GM23338 (cell line): ENCODE measurements around the gene KLK1. TPM values are rescaled to one million over a fixed set of nuclear protein-coding genes. Genes with fewer than 3 reads are reported as not detected.

Experiments
- ATAC-seq: fragments of 200-7000 bp; cut with Tn5 transposase; 3 replicates; pipeline ENCODE4 v1.9.1; 2020
- DNase-seq: peaks from one replicate; pipeline ENCODE4 v3.0.0-alpha.2; 2015; ENCODE audit warnings: low spot score
- H2AFZ ChIP-seq: fragments of 200-600 bp; sonication (generic); 2 replicates; pipeline ENCODE4 v1.8.0; 2016; ENCODE audit warnings: antibody characterized with exemption, mild to moderate bottlenecking, moderate library complexity
- H3F3A ChIP-seq: fragments of 200-600 bp; sonication (generic); replicated peaks from 2 replicates; pipeline ENCODE4 v1.8.0; 2017; ENCODE audit warnings: antibody characterized with exemption, mixed run types, low read depth
- H3K27ac ChIP-seq: fragments of 200-600 bp; sonication (generic); 2 replicates; pipeline ENCODE4 v1.6.1; 2016; ENCODE audit warnings: low read depth
- H3K27me3 ChIP-seq: fragments of 200-600 bp; sonication (generic); 2 replicates; pipeline ENCODE4 v1.8.0; 2016; ENCODE audit warnings: mild to moderate bottlenecking, mixed run types, moderate library complexity; ENCODE audit not compliant: insufficient read depth
- H3K36me3 ChIP-seq: fragments of 200-600 bp; sonication (generic); 2 replicates; pipeline ENCODE4 v1.8.0; 2016; ENCODE audit warnings: mild to moderate bottlenecking; ENCODE audit not compliant: insufficient read depth
- H3K4me1 ChIP-seq: fragments of 200-600 bp; sonication (generic); 2 replicates; pipeline ENCODE4 v1.8.0; 2016; ENCODE audit warnings: mild to moderate bottlenecking, moderate library complexity; ENCODE audit not compliant: insufficient read depth
- H3K4me2 ChIP-seq: fragments of 200-600 bp; sonication (generic); 2 replicates; pipeline ENCODE4 v1.7.1; 2017; ENCODE audit warnings: mixed run types
- H3K4me3 ChIP-seq: fragments of 200-600 bp; sonication (generic); 2 replicates; pipeline ENCODE4 v1.6.1; 2016; ENCODE audit warnings: mixed run types
- H3K79me2 ChIP-seq: fragments of 200-600 bp; sonication (generic); replicated peaks from 2 replicates; pipeline ENCODE4 v1.8.0; 2017; ENCODE audit warnings: mild to moderate bottlenecking; ENCODE audit not compliant: insufficient read depth
- H3K9me2 ChIP-seq: fragments of 200-600 bp; sonication (generic); 2 replicates; pipeline ENCODE4 v1.8.0; 2017; ENCODE audit not compliant: insufficient read depth
- H4K20me1 ChIP-seq: fragments of 200-600 bp; sonication (generic); replicated peaks from 2 replicates; pipeline ENCODE4 v1.8.0; 2017; ENCODE audit warnings: mild to moderate bottlenecking; ENCODE audit not compliant: insufficient read depth
- H3K27ac Mint-ChIP-seq: 2 replicates; pipeline ENCODE4 v1.8.0; 2020; ENCODE audit warnings: inconsistent platforms, mild to moderate bottlenecking, moderate library complexity, mixed read lengths
- H3K27me3 Mint-ChIP-seq: 3 replicates; pipeline ENCODE4 v1.8.0; 2022; ENCODE audit warnings: low read depth, mild to moderate bottlenecking, moderate library complexity, mixed read lengths, inconsistent platforms; ENCODE audit not compliant: insufficient read depth, poor library complexity
- H3K36me3 Mint-ChIP-seq: 3 replicates; pipeline ENCODE4 v1.8.0; 2021; ENCODE audit warnings: low read depth, mild to moderate bottlenecking, inconsistent platforms, moderate library complexity, mixed read lengths
- H3K4me1 Mint-ChIP-seq: 3 replicates; pipeline ENCODE4 v1.8.0; 2020; ENCODE audit warnings: mild to moderate bottlenecking, inconsistent platforms, mixed read lengths
- H3K4me3 Mint-ChIP-seq: 3 replicates; pipeline ENCODE4 v1.8.0; 2021; ENCODE audit warnings: moderate library complexity, mild to moderate bottlenecking, inconsistent platforms, mixed read lengths
- H3K9me3 Mint-ChIP-seq: 3 replicates; pipeline ENCODE4 v1.8.0; 2020; ENCODE audit warnings: moderate library complexity, mild to moderate bottlenecking, inconsistent platforms, mixed read lengths
- CREB1 ChIP-seq: fragments of 250-450 bp; sonication (Bioruptor Pico); IDR thresholded peaks from 2 replicates; pipeline ENCODE4 v1.5.0; 2020; ENCODE audit warnings: low read depth, mild to moderate bottlenecking, moderate library complexity
- ETS1 ChIP-seq: IDR thresholded peaks from 2 replicates; pipeline ENCODE4 v1.6.1; 2016; ENCODE audit warnings: antibody characterized with exemption
- EZH2 ChIP-seq: fragments of 200-600 bp; sonication (generic); IDR thresholded peaks from one replicate; pipeline ENCODE4 v1.8.0; 2017; ENCODE audit warnings: antibody characterized with exemption, mild to moderate bottlenecking, low read depth; ENCODE audit not compliant: unreplicated experiment
- EZH2phosphoT487 ChIP-seq: fragments of 200-600 bp; sonication (generic); IDR thresholded peaks from one replicate; pipeline ENCODE4 v1.8.1; 2018; ENCODE audit warnings: antibody characterized with exemption; ENCODE audit not compliant: unreplicated experiment
- JUNB ChIP-seq: IDR thresholded peaks from one replicate; pipeline ENCODE4 v1.6.1; 2016; ENCODE audit warnings: antibody characterized with exemption; ENCODE audit not compliant: unreplicated experiment
- POLR2AphosphoS5 ChIP-seq: IDR thresholded peaks from 2 replicates; pipeline ENCODE4 v1.6.1; 2016; ENCODE audit warnings: antibody characterized with exemption, low read depth
- REST ChIP-seq: IDR thresholded peaks from one replicate; pipeline ENCODE4 v1.6.1; 2018; ENCODE audit warnings: antibody characterized with exemption; ENCODE audit not compliant: unreplicated experiment
- ZNF331 ChIP-seq: fragments of 250-450 bp; sonication (Bioruptor Pico); IDR thresholded peaks from 2 replicates; pipeline ENCODE4 v1.5.0; 2020; ENCODE audit warnings: low read depth, mild to moderate bottlenecking, moderate library complexity
- polyA plus RNA-seq: library from polyadenylated mRNA; unstranded; fragments of >200 nt; fragmentation: Nextera tagmentation; extraction: Ambion mirVana; gene quantifications from 2 replicates; pipeline ENCODE4 v1.2.1, GENCODE V29; 2016
- total RNA-seq: library from RNA; depleted of rRNA; stranded (reverse); fragments of >200 nt; shearing (Covaris generic); gene quantifications from 2 replicates; pipeline ENCODE4 v1.2.3, GENCODE V29; 2014
- TF ChIP-seq, protein P1 (sequence below): fragments of 250-450 bp; sonication (Bioruptor Pico); IDR thresholded peaks from 2 replicates; pipeline ENCODE4 v1.5.0; 2020; ENCODE audit warnings: mild to moderate bottlenecking, moderate library complexity

KLK1 gene
- total and polyA plus RNA-seq, 2 experiments from 2014 or later: 0.31 to 3.0 TPM

DNA sequence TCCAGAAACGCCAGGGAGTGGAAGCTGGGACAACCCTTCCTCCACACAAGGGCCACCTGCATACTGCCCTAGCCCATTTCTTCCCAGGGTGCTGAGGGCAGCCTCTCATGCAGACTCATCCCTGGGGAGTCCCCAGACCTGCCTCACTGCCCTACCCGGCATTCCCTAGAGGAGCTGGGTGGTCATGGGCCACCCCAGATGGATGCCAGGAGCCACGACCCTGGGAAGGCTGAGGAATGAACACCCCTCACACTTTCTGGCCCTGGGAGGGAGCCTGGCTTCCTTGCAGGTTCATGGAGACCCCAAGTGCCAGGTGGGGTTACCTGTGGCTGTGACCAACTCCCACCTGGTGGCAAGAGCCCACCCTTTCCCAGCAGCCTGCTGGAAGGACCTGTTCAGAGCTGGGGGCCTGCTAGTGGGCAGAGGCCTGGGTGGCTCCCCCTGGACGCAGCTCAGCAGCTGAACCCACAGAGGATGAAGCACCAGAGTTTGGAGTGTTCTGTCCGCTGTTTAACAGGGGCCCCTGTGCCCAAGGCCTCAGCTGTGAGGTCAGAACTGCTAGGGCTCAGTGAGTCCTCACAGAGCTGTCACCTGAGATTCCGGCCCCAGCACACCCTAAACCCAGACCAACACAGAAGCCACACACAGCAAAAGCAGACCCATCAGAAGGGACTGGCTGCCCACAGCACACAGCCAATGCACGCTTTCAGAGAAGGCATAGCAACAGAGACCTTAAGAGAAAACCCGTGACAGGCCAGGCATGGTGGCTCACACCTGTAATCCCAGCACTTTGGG, 26.8 kb downstream of the KLK1 start:
- H3K4me1 Mint-ChIP-seq: peaks cover 16% of the 10 kb centered on the region
- H3K27ac Mint-ChIP-seq: no peak overlapping the region
- Histone ChIP-seq H3K4me1 (peaks cover 9% of the 10 kb centered on the region), H3K4me3 (no peak overlapping the region), H3F3A (peaks cover 56% of the 10 kb centered on the region), H3K36me3 (peaks cover 21% of the 10 kb centered on the region), H3K9me2 (no peaks in the 10 kb centered on the region), H3K4me2 (no peak overlapping the region), H4K20me1 (peaks cover 60% of the 10 kb centered on the region), H2AFZ (no peak overlapping the region), H3K27me3 (no peaks in the 10 kb centered on the region), H3K79me2 (peaks cover 26% of the 10 kb centered on the region), H3K27ac (peak overlapping the region; percentile 90)
- H3K36me3 Mint-ChIP-seq: peaks cover 58% of the 10 kb centered on the region
- H3K27me3 Mint-ChIP-seq: peaks cover 33% of the 10 kb centered on the region
- H3K4me3 Mint-ChIP-seq: no peak overlapping the region
- no peak for DNase-seq
- no peaks in the 10 kb centered on the region; the same call in 1 of the 3 replicates for H3K9me3 Mint-ChIP-seq
- no peak for TF ChIP-seq CREB1 (CRISPR knock-in tag)
- no peak for TF ChIP-seq ZNF331
- no peak for TF ChIP-seq ETS1
- TF ChIP-seq, protein P1, sequence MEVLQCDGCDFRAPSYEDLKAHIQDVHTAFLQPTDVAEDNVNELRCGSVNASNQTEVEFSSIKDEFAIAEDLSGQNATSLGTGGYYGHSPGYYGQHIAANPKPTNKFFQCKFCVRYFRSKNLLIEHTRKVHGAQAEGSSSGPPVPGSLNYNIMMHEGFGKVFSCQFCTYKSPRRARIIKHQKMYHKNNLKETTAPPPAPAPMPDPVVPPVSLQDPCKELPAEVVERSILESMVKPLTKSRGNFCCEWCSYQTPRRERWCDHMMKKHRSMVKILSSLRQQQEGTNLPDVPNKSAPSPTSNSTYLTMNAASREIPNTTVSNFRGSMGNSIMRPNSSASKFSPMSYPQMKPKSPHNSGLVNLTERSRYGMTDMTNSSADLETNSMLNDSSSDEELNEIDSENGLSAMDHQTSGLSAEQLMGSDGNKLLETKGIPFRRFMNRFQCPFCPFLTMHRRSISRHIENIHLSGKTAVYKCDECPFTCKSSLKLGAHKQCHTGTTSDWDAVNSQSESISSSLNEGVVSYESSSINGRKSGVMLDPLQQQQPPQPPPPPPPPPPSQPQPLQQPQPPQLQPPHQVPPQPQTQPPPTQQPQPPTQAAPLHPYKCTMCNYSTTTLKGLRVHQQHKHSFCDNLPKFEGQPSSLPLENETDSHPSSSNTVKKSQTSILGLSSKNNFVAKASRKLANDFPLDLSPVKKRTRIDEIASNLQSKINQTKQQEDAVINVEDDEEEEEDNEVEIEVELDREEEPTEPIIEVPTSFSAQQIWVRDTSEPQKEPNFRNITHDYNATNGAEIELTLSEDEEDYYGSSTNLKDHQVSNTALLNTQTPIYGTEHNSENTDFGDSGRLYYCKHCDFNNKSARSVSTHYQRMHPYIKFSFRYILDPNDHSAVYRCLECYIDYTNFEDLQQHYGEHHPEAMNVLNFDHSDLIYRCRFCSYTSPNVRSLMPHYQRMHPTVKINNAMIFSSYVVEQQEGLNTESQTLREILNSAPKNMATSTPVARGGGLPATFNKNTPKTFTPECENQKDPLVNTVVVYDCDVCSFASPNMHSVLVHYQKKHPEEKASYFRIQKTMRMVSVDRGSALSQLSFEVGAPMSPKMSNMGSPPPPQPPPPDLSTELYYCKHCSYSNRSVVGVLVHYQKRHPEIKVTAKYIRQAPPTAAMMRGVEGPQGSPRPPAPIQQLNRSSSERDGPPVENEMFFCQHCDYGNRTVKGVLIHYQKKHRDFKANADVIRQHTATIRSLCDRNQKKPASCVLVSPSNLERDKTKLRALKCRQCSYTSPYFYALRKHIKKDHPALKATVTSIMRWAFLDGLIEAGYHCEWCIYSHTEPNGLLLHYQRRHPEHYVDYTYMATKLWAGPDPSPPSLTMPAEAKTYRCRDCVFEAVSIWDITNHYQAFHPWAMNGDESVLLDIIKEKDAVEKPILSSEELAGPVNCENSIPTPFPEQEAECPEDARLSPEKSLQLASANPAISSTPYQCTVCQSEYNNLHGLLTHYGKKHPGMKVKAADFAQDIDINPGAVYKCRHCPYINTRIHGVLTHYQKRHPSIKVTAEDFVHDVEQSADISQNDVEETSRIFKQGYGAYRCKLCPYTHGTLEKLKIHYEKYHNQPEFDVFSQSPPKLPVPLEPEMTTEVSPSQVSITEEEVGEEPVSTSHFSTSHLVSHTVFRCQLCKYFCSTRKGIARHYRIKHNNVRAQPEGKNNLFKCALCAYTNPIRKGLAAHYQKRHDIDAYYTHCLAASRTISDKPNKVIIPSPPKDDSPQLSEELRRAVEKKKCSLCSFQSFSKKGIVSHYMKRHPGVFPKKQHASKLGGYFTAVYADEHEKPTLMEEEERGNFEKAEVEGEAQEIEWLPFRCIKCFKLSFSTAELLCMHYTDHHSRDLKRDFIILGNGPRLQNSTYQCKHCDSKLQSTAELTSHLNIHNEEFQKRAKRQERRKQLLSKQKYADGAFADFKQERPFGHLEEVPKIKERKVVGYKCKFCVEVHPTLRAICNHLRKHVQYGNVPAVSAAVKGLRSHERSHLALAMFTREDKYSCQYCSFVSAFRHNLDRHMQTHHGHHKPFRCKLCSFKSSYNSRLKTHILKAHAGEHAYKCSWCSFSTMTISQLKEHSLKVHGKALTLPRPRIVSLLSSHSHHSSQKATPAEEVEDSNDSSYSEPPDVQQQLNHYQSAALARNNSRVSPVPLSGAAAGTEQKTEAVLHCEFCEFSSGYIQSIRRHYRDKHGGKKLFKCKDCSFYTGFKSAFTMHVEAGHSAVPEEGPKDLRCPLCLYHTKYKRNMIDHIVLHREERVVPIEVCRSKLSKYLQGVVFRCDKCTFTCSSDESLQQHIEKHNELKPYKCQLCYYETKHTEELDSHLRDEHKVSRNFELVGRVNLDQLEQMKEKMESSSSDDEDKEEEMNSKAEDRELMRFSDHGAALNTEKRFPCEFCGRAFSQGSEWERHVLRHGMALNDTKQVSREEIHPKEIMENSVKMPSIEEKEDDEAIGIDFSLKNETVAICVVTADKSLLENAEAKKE (CRISPR knock-in tag): no peak
- no peak for TF ChIP-seq EZH2phosphoT487
- no peak for TF ChIP-seq EZH2
- TF ChIP-seq POLR2AphosphoS5: no peak; the same call in 1 of the 2 replicates
- no peak for TF ChIP-seq REST
- TF ChIP-seq JUNB: no peak
- peak; percentile 0; the same call in 2 of the 3 replicates for ATAC-seq
